DOHH2 (cell line): ENCODE results near the gene NIFK.

ENCODE experiments used
- H3F3A ChIP-seq: fragments of 200-600 bp; sonication (generic), shearing (Covaris generic); 2 replicates; pipeline ENCODE4 v1.6.0; 2016; ENCODE audit warnings: antibody characterized with exemption, mild to moderate bottlenecking; ENCODE audit not compliant: control insufficient read depth, insufficient read depth
- H3K27ac ChIP-seq: fragments of 200-600 bp; sonication (generic); 2 replicates; pipeline ENCODE4 v1.5.1; 2014; ENCODE audit warnings: low read depth, mild to moderate bottlenecking, low read length, moderate library complexity
- H3K27me3 ChIP-seq: fragments of 200-600 bp; sonication (generic); 2 replicates; pipeline ENCODE4 v1.6.1; 2014; ENCODE audit warnings: mild to moderate bottlenecking, low read length, mixed read lengths; ENCODE audit not compliant: control insufficient read depth
- H3K36me3 ChIP-seq: fragments of 200-600 bp; sonication (generic); 2 replicates; pipeline ENCODE4 v1.6.1; 2014; ENCODE audit warnings: mild to moderate bottlenecking, low read length, moderate library complexity, mixed read lengths; ENCODE audit not compliant: control insufficient read depth
- H3K4me1 ChIP-seq: fragments of 200-600 bp; sonication (generic); 2 replicates; pipeline ENCODE4 v1.6.1; 2014; ENCODE audit warnings: mild to moderate bottlenecking, low read length, mixed read lengths; ENCODE audit not compliant: control insufficient read depth
- H3K4me2 ChIP-seq: fragments of 200-600 bp; sonication (generic); 2 replicates; pipeline ENCODE4 v1.6.0; 2014; ENCODE audit warnings: mild to moderate bottlenecking, low read length, moderate library complexity
- H3K4me3 ChIP-seq: fragments of 200-600 bp; sonication (generic); 2 replicates; pipeline ENCODE4 v1.5.1; 2014; ENCODE audit warnings: mild to moderate bottlenecking, low read length, mixed read lengths
- H3K79me2 ChIP-seq: fragments of 200-600 bp; sonication (generic); 2 replicates; pipeline ENCODE4 v1.6.1; 2014; ENCODE audit warnings: mild to moderate bottlenecking, low read length, mixed read lengths; ENCODE audit not compliant: control insufficient read depth
- H3K9me2 ChIP-seq: fragments of 200-600 bp; sonication (generic); replicated peaks from 2 replicates; pipeline ENCODE4 v1.6.1; 2014; ENCODE audit warnings: mild to moderate bottlenecking, low read length, mixed read lengths; ENCODE audit not compliant: control insufficient read depth
- H3K9me3 ChIP-seq: fragments of 200-600 bp; sonication (generic); 2 replicates; pipeline ENCODE4 v1.6.1; 2014; ENCODE audit warnings: antibody characterized with exemption, low read length, mixed read lengths; ENCODE audit not compliant: control insufficient read depth, insufficient read depth
- H4K20me1 ChIP-seq: fragments of 200-600 bp; sonication (generic); 2 replicates; pipeline ENCODE4 v1.6.0; 2014; ENCODE audit warnings: low read depth, mild to moderate bottlenecking, antibody characterized with exemption, low read length, moderate library complexity; ENCODE audit not compliant: control insufficient read depth, insufficient read depth
- CTCF ChIP-seq: fragments of 200-600 bp; sonication (generic); IDR thresholded peaks from one replicate; pipeline ENCODE4 v1.5.1; 2014; ENCODE audit warnings: antibody characterized with exemption, mild to moderate bottlenecking, low read depth, low read length; ENCODE audit not compliant: poor library complexity, severe bottlenecking
- EZH2phosphoT487 ChIP-seq: fragments of 200-600 bp; sonication (generic); IDR thresholded peaks from 2 replicates; pipeline ENCODE4 v1.6.1; 2017; ENCODE audit warnings: borderline replicate concordance, mild to moderate bottlenecking, antibody characterized with exemption, low read length, moderate library complexity, mixed read lengths

NIFK gene

GRCh38 chr2:121766624-121767023 lies 29.9 kb upstream of the NIFK start:
- Histone ChIP-seq H3K27me3 (no peaks in the 10 kb centered on the region), H3K4me3 (no peak overlapping the region), H3K27ac (no peak overlapping the region), H3K4me2 (no peak overlapping the region), H3K9me2 (no peaks in the 10 kb centered on the region), H4K20me1 (no peaks in the 10 kb centered on the region), H3F3A (0 out of 2 replicates have a peak, but pooled peaks cover 4% of the 10 kb centered on the region), H3K9me3 (no peaks in the 10 kb centered on the region), H3K4me1 (peaks cover 5% of the 10 kb centered on the region), H3K79me2 (no peaks in the 10 kb centered on the region; the same call in 1 of the 2 replicates), H3K36me3 (peaks cover 74% of the 10 kb centered on the region)
- TF ChIP-seq EZH2phosphoT487 (no peak), CTCF (no peak)

- H3K4me3 ChIP-seq, result no peak overlapping the region
- no peaks in the 10 kb centered on the region for H3K4me1 ChIP-seq
- H3K9me2 ChIP-seq, result no peaks in the 10 kb centered on the region
- no peaks in the 10 kb centered on the region for H3K27me3 ChIP-seq
- H3K36me3 ChIP-seq, result peaks cover 88% of the 10 kb centered on the region
- no peaks in the 10 kb centered on the region for H4K20me1 ChIP-seq
- TF ChIP-seq EZH2phosphoT487, result no peak
- H3F3A ChIP-seq, result 0 out of 2 replicates have a peak, but pooled peaks cover 4% of the 10 kb centered on the region
- no peak overlapping the region for H3K27ac ChIP-seq
- H3K9me3 ChIP-seq, result no peaks in the 10 kb centered on the region
- peaks cover 12% of the 10 kb centered on the region for H3K79me2 ChIP-seq
- H3K4me2 ChIP-seq, result no peak overlapping the region
These were observed 28.1 kb upstream of the NIFK start for GRCh38 chr2:121764681-121765228.

GRCh38 chr2:121755237-121756111 lies 18.8 kb upstream of the NIFK start, which contains the start of gene TSN:
Gene TSN, plus strand, starts transcription at chr2:121755651. Its CDS starts 129 bp downstream, at chr2:121755780.
- H3K4me3 ChIP-seq, result peak within 1 kb of the TSS; percentile 98
- H3K79me2 ChIP-seq, result peaks cover 63% of the 10 kb centered on the region
- H3K9me3 ChIP-seq, result no peaks in the 10 kb centered on the region
- H4K20me1 ChIP-seq, result no peaks in the 10 kb centered on the region
- peaks cover 39% of the 10 kb centered on the region for H3K36me3 ChIP-seq
- H3K4me2 ChIP-seq, result peak within 1 kb of the TSS; percentile 94
- H3K9me2 ChIP-seq, result no peaks in the 10 kb centered on the region
- no peaks in the 10 kb centered on the region for H3K27me3 ChIP-seq
- peaks cover 25% of the 10 kb centered on the region for H3K4me1 ChIP-seq
- H3K27ac ChIP-seq, result peak within 1 kb of the TSS; percentile 40
- no peak for TF ChIP-seq CTCF
- 0 out of 2 replicates have a peak, but pooled peaks cover 6% of the 10 kb centered on the region for H3F3A ChIP-seq

- H3K27me3 ChIP-seq, result no peaks in the 10 kb centered on the region
- peak overlapping the region; percentile 98 for H3K4me3 ChIP-seq
- H4K20me1 ChIP-seq, result no peaks in the 10 kb centered on the region
- peak overlapping the region; percentile 94 for H3K4me2 ChIP-seq
- peaks cover 33% of the 10 kb centered on the region for H3K36me3 ChIP-seq
- H3K9me3 ChIP-seq, result no peaks in the 10 kb centered on the region
- H3K4me1 ChIP-seq, result peaks cover 25% of the 10 kb centered on the region
- TF ChIP-seq EZH2phosphoT487 (no peak), CTCF (no peak)
- H3K9me2 ChIP-seq, result no peaks in the 10 kb centered on the region
- H3K27ac ChIP-seq, result peak overlapping the region; percentile 40
- 0 out of 2 replicates have a peak, but pooled peaks cover 6% of the 10 kb centered on the region for H3F3A ChIP-seq
- H3K79me2 ChIP-seq, result peaks cover 57% of the 10 kb centered on the region
These were observed 18.2 kb upstream of the NIFK start for GRCh38 chr2:121754851-121755236.
